Thyroid gland (tissue), 4 donors: ENCODE data around the gene MPIG6B.

Experiments used
- POLR2A ChIP-seq, 2 donors: fragments of 450-650 bp; IDR thresholded peaks; one replicate each; pipeline ENCODE4 v1.6.1; 2017; ENCODE audit warnings: antibody characterized with exemption in 2 of 2, mild to moderate bottlenecking in 2 of 2, moderate library complexity in 1 of 2
- TF ChIP-seq, protein P1 (sequence below), 6 experiments: fragments of 200-600 bp in 3 of 6; fragments of 450-650 bp in 3 of 6; sonication (generic) in 3 of 6; IDR thresholded peaks; one replicate each; pipeline ENCODE4 v1.5.1; 2016 to 2019; ENCODE audit warnings: antibody characterized with exemption in 6 of 6, mild to moderate bottlenecking in 2 of 6, inconsistent platforms in 1 of 6, moderate library complexity in 1 of 6

DNA sequence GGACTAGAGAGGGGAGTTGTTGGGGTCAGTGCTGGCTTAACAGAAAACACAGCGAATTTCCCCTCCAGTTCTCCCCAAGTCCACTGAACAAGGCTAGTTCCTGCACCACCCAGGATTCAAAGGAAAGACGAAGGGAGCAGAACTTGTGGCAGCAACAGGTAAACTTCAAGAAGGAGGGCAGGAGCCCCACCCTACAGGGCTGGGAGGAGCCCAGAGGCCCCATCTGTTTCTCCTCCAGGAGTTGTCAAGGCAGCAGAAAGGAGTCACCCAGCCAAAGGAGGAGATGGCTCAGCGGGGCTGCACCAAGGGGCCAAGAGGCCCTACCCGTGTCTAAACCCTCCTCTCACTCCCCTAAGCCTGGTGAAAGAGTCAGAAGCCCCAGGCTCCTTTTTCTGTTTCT is 41.0 kb downstream of the MPIG6B start:
- TF ChIP-seq, protein P1, sequence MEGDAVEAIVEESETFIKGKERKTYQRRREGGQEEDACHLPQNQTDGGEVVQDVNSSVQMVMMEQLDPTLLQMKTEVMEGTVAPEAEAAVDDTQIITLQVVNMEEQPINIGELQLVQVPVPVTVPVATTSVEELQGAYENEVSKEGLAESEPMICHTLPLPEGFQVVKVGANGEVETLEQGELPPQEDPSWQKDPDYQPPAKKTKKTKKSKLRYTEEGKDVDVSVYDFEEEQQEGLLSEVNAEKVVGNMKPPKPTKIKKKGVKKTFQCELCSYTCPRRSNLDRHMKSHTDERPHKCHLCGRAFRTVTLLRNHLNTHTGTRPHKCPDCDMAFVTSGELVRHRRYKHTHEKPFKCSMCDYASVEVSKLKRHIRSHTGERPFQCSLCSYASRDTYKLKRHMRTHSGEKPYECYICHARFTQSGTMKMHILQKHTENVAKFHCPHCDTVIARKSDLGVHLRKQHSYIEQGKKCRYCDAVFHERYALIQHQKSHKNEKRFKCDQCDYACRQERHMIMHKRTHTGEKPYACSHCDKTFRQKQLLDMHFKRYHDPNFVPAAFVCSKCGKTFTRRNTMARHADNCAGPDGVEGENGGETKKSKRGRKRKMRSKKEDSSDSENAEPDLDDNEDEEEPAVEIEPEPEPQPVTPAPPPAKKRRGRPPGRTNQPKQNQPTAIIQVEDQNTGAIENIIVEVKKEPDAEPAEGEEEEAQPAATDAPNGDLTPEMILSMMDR (IDR thresholded peaks at IDR 0.05): no peak
- no peak for TF ChIP-seq POLR2A (IDR thresholded peaks at IDR 0.05)
